Activated CD4-positive, alpha-beta T cell treated with anti-CD3 and anti-CD28 coated beads for 36 hours (primary cell): ENCODE results near the gene FBXW7. TPM values are rescaled to one million over a fixed set of nuclear protein-coding genes. Genes with fewer than 3 reads are reported as not detected.

Experiments used
- ATAC-seq: fragments of 200-7000 bp; cut with Tn5 transposase; one replicate; pipeline ENCODE4 v1.10.0; 2021; ENCODE audit warnings: mild to moderate bottlenecking, moderate library complexity
- CTCF ChIA-PET: fragments of 350-600 bp; sonication (Branson Sonifier 250); formaldehyde crosslinking; loops from one replicate; lab custom pipeline; 2021; ENCODE audit warnings: antibody characterized with exemption; lab: Charles Lee
- POLR2A ChIA-PET: fragments of 350-600 bp; sonication (Branson Sonifier 250); formaldehyde crosslinking; loops from one replicate; lab custom pipeline; 2021; ENCODE audit warnings: antibody characterized with exemption, inconsistent platforms; lab: Charles Lee
- DNase-seq: peaks from one replicate; pipeline ENCODE4 v3.0.0-alpha.2; 2020
- H3K27ac Mint-ChIP-seq: one replicate; pipeline ENCODE4 v1.8.0; 2021; ENCODE audit warnings: mixed read lengths
- H3K27me3 Mint-ChIP-seq: one replicate; pipeline ENCODE4 v1.8.0; 2021; ENCODE audit warnings: mixed read lengths
- H3K36me3 Mint-ChIP-seq: one replicate; pipeline ENCODE4 v1.8.0; 2021; ENCODE audit warnings: low read depth, mixed read lengths
- H3K4me1 Mint-ChIP-seq: one replicate; pipeline ENCODE4 v1.8.0; 2021; ENCODE audit warnings: mixed read lengths
- H3K4me3 Mint-ChIP-seq: one replicate; pipeline ENCODE4 v1.8.0; 2021; ENCODE audit warnings: mild to moderate bottlenecking, moderate library complexity, mixed read lengths
- H3K9me3 Mint-ChIP-seq: one replicate; pipeline ENCODE4 v1.8.0; 2021; ENCODE audit warnings: low read depth, mixed read lengths
- intact Hi-C, 2 experiments: fragments of 100-400 bp; cut with DNase I in 1 of 2; cut with micrococcal nuclease in 1 of 2; formaldehyde crosslinking; loops; one replicate each; pipeline versions ENCODE4 v1.14.2 to v1.15.1; 2022 to 2024; cut with DNase I, micrococcal nuclease
- microRNA-seq: library from miRNA; unstranded; fragments of <30 nt; microRNA quantifications from one replicate; pipeline ENCODE4 v1.2.0, GENCODE V29; 2021; ENCODE audit warnings: borderline replicate concordance
- total RNA-seq, 2 experiments: library from RNA; stranded (reverse); gene quantifications; one replicate each; pipeline ENCODE4 v1.2.3, GENCODE V29; 2021

FBXW7 gene
- total RNA-seq, 2 experiments from 2014 or later: 29.8 to 31.6 TPM

GRCh38 chr4:152278505-152279233 lies 257.2 kb downstream of the FBXW7 start:
- CTCF ChIA-PET: no interaction called here
- Mint-ChIP-seq H3K4me1 (peaks cover 23% of the 10 kb centered on the region), H3K4me3 (no peak overlapping the region), H3K27ac (no peak overlapping the region), H3K9me3 (no peaks in the 10 kb centered on the region), H3K27me3 (no peaks in the 10 kb centered on the region), H3K36me3 (no peaks in the 10 kb centered on the region)
- ATAC-seq (no peak), DNase-seq (no peak)
- intact Hi-C loops: no loop called here
- POLR2A ChIA-PET: no interaction called here

- Mint-ChIP-seq H3K36me3 (no peaks in the 10 kb centered on the region), H3K4me1 (peaks cover 24% of the 10 kb centered on the region), H3K4me3 (no peak overlapping the region), H3K9me3 (no peaks in the 10 kb centered on the region), H3K27me3 (no peaks in the 10 kb centered on the region), H3K27ac (no peak overlapping the region)
- intact Hi-C loops: no loop called here
- ATAC-seq (no peak), DNase-seq (no peak)
- ChIA-PET CTCF (no interaction called here), POLR2A (no interaction called here)
Measured at GRCh38 chr4:152278172-152278504, 257.8 kb downstream of the FBXW7 start.

- no peaks in the 10 kb centered on the region for H3K27me3 Mint-ChIP-seq
- H3K4me3 Mint-ChIP-seq: no peak overlapping the region
- intact Hi-C loops: no loop called here
- ChIA-PET CTCF (interaction anchor here (1.4 kb wide), 1 partner anchor 21 kb away, joined by 3 read pairs; no protein-coding TSS in a partner anchor), POLR2A (no interaction called here)
- ATAC-seq (no peak), DNase-seq (no peak)
- H3K9me3 Mint-ChIP-seq: no peaks in the 10 kb centered on the region
- no peaks in the 10 kb centered on the region for H3K36me3 Mint-ChIP-seq
- peaks cover 22% of the 10 kb centered on the region for H3K4me1 Mint-ChIP-seq
- no peak overlapping the region for H3K27ac Mint-ChIP-seq
Measured at GRCh38 chr4:152277333-152277732, 258.6 kb downstream of the FBXW7 start.

- ChIA-PET POLR2A (no interaction called here), CTCF (no interaction called here)
- no peaks in the 10 kb centered on the region for H3K36me3 Mint-ChIP-seq
- H3K27ac Mint-ChIP-seq: no peak overlapping the region
- no peak for ATAC-seq
- no peak for DNase-seq
- no peaks in the 10 kb centered on the region for H3K9me3 Mint-ChIP-seq
- intact Hi-C loops: no loop called here
- peaks cover 2% of the 10 kb centered on the region for H3K4me1 Mint-ChIP-seq
- no peak overlapping the region for H3K4me3 Mint-ChIP-seq
- no peaks in the 10 kb centered on the region for H3K27me3 Mint-ChIP-seq
Measured at GRCh38 chr4:152273343-152273742, 262.5 kb downstream of the FBXW7 start.

Small RNA genes lying within 50 kb of the gene (microRNA-seq; reads per million reads assigned to microRNA genes)
- gene MIR3140: 7.0 reads per million, percentile 22 among the genes with 10 or more reads in this experiment

Other genes starting within 250 kb of the FBXW7 start
- gene TMEM154, start 143.9 kb upstream of the FBXW7 start, total RNA-seq: 10 to 100 TPM; 15.2 to 21.2 TPM
- under 1 TPM; 0.27 to 0.28 TPM for gene TIGD4, start 243.6 kb upstream of the FBXW7 start, total RNA-seq
- 10 to 100 TPM in 1 of 2 experiments, 1 to 10 TPM in 1; 8.4 to 10.5 TPM for gene ARFIP1, start 243.9 kb upstream of the FBXW7 start, total RNA-seq